CD4-positive, alpha-beta T cell treated with Interferon gamma for 1 hour (primary cell): ENCODE results near the gene EZH1.
A peak's percentile ranks its signal among the peaks of the same experiment; 100 is the strongest.
"Not testable (repeated sequence)": the region's sequence is repeated elsewhere in the genome, so short reads cannot be mapped to it uniquely, and the experiment has no call there.

Experiments used
- DNase-seq: peaks from one replicate; pipeline ENCODE4 v3.0.0-alpha.2; 2020

Gene EZH1

DNA sequence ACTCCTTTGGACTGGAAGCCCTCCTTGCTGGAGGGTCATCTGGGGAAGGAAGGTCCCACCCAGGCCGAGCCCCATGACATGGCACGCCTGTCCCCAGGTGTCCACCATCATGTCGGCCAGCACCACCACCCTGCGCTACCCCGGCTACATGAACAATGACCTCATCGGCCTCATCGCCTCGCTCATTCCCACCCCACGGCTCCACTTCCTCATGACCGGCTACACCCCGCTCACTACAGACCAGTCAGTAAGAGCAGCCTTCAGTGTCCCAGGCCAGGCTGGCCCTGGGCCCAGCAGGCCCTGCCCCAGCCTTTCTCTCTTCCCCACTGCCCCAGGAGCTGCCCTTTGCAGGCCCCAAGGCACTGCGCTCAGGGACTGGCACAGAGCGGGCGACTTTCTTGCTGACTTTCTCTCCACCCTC, 79.2 kb downstream of the EZH1 start:
- DNase-seq, result no peak

DNA sequence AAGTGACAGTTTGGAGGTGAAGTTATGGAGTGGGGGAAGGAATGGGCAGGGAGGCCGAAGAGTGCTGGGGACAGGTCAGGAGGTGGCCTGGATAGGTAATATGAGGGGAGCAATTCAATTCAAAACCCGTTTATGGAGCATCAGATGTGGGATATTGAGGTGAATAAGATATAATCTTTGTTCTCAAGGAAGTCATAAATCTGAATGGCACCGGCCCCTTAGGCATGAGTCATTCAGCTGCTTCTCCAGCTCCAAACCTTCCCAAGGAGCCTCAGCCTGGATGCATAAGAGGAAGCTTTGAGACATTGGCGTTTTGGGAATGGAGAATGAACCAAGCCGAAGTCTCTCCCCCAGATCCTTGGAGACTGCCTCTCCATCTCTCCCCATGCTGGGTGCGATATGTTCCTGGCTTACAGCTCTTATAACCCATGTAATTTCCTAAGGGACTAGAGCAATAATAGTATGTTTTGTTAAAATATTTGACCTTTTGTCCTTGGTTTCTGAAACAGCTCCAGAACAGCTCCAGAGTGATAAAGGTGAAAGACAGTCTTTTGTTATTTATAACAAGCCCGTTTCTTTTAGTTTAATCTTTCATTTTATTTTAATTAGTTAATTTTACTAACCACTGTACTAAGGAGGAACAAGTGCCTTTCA, 84.0 kb downstream of the EZH1 start:
- DNase-seq, result no peak

DNA sequence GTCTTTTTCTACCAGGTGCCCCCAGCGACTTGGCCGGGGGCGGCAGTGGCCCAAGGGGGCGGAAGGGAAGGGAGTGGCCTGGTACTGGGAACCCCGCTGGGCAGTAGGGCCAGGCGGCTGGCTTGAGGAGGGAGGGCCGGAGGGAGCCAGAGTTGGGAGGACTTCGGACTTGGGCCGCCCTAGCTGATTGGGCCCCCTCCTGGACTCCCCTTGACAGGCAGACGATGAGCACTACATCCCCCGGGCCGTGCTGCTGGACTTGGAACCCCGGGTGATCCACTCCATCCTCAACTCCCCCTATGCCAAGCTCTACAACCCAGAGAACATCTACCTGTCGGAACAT, 84.9 kb downstream of the EZH1 start:
- not testable (repeated sequence) for DNase-seq

DNA sequence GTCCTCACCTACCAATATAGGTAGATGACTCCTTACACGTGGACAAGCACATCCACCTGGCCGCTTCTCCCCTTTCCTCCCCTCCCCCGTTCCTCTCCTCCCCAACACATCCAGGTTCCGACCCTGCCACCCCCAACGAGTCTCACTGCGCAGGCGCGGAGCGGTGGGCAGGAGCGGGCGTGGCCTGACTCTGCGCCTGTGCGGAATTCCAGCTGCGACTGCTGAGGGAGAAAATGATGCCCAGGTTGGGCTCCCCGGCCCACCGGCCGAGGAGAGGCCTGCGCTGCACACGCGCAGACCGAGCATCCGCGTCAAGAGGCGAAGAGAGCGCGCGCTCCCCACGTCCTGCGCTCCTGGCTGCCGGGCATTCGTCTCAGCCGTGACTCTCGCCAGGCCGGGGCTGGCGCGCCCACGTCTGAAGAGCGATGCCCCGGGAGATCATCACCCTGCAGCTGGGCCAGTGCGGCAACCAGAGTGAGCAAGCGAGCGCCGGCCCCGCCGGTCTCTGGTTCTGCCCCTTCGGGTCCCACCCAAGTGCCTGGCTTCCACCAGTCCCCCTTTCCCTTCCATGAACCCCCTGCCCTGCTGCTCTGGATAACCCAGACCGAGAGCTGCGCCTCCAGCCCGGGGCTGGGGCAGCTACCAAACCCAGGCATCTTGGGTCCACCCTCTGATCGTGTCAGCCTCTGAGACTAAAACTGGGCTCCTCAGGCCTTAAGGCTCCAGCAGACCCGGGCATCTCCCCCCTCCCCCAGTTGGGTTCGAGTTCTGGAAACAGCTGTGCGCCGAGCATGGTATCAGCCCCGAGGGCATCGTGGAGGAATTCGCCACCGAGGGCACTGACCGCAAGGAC, 85.5 kb downstream of the EZH1 start, which contains the start of gene TUBG2:
Gene TUBG2, plus strand, starts transcription at position 206 of the 853 bp plus-strand sequence. Its CDS starts 220 bp downstream, at position 426.
- peak; percentile 71 for DNase-seq

DNA sequence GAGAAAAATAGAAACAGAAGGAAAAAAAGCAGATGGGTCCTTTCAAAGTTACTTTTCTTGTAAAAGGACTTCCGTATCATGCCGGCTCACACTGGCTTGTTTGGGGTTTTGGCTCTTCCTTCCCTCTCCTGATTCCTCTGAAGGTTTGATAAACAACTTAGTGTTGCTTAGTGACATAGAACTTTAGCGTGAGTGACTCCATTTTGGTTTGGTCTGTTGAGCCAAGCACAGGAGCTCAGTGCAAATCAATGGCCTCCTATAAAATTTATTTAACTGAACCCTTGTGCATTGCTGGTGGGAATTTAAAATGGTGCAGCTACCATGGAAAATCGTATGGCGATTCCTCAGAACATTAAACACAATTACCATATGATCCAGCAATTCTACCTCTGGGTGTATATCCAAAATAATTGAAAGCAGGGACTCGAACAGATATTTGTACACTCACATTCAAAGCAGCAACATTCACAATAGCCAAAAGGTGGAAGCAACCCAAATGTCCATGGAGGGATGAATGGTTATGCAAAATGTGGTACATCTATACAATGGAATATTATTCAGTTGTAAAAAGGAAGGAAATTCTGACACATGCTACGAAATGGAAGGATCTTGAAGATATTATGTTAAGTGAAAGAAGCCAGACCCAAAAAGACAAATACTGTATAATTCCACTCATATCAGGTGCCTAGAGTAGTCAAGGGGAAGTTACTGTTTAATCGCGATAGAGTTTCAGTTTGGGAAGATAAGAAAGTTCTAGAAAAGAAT, 86.8 kb downstream of the EZH1 start:
- no peak for DNase-seq

DNA sequence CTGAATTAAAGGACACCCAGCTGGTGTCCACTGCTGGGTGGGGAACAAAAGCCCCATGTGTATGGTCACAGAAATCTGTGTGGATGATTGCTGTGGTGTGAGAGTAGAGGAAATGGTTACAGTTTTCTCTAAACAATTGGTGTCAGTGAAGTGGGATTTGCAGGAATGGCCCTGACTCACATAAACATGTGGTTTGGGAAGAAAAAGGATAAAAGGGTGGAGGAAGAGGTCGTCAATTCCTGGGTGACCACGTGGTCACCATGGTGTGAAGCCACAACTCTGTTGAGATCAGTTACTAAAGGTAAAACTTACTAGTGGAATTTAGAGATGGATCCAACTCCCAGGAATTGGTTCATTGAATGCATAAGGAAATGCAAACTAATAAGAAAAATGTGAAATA, 89.3 kb downstream of the EZH1 start:
- DNase-seq, result no peak

DNA sequence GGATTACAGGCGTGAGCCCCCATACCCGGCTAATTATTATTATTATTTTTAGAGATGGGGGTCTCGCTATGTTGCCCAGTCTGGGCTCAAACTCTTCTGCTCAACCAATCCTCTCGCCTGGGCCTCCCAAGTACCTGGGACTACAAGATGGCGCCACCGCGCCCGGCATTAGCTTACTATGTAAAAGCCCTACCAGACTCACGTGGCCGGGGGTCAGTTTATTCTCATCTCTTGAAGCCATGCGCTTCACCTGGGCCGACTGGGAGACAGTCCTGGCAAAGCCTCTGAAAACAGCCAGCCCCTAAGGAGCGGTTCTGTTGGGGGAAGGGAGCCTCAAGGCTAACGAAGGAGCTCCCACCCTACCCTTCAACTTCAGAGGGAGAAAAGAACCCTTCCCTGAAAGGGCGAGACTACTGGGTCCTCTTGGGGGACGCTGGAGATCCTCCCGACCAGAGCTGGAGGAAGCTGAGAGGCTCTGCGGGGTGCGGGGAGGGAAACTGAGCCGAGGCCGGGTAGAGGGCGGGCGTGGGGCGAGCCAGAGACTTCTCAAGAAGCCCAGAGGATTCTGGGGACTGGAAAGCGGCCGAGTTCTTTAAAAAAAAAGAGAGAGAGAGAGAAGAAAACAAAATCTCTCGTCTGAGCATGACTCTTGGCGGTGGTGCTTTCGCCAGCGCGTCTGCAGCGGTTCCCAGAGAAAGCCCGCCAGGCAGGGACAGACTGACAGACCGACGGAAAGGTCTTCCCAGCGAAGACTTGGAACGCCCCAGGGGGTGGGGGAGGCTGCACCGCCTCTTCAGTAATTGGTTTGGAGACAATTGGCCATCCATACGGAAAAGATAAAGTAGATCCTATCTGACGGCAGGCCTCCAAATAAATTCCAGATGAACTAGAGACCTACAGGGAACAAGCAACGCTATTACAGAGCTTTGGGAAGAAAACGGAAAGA, 91.4 kb downstream of the EZH1 start:
- no peak for DNase-seq

DNA sequence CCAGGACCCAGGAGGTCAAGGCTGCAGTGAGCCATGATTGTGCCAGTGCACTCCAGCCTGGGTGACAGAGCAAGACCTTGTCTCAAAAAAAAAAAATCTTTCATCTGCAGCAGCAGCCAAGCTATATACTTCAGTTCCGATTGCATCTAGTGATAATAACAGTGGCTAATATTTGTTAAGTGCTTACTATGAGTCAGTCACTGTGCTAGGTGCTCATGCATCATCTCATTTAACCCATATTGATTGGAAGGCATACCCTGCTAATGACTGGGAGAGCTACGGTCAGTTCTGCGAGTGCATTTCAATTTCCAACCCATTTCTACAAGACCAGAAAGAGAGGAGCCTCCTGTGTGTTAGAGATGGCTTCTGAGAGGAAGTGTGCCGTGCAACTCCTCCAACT, 93.4 kb downstream of the EZH1 start:
- no peak for DNase-seq
